ENCODE measurements around the gene ALG13.

DNA sequence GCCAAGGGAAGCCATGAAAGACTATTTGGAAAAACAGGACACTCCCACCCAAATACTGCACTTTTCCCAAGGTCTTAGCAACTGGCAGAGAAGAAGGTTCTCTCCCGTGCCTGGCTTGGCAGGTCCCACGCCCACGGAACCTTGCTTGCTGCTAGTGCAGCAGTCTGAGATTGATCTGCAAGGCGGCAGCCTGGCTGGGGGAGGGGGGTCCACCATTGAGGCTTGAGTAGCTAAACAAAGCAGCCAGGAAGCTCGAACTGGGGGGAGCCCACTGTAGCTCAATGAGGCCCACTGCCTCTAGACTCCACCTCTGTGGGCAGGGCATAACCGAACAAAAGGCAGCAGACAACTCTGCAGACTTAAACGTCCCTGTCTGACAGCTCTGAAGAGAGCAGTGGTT is 103.7 kb downstream of the ALG13 start:
- no peak for TF ChIP-seq POLR2AphosphoS5 (IDR thresholded peaks at IDR 0.05; ENCODE audit: low read depth)
- TF ChIP-seq, protein P1, sequence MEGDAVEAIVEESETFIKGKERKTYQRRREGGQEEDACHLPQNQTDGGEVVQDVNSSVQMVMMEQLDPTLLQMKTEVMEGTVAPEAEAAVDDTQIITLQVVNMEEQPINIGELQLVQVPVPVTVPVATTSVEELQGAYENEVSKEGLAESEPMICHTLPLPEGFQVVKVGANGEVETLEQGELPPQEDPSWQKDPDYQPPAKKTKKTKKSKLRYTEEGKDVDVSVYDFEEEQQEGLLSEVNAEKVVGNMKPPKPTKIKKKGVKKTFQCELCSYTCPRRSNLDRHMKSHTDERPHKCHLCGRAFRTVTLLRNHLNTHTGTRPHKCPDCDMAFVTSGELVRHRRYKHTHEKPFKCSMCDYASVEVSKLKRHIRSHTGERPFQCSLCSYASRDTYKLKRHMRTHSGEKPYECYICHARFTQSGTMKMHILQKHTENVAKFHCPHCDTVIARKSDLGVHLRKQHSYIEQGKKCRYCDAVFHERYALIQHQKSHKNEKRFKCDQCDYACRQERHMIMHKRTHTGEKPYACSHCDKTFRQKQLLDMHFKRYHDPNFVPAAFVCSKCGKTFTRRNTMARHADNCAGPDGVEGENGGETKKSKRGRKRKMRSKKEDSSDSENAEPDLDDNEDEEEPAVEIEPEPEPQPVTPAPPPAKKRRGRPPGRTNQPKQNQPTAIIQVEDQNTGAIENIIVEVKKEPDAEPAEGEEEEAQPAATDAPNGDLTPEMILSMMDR (IDR thresholded peaks at IDR 0.05; ENCODE audit: insufficient read depth, low read length), result no peak
- no peak for TF ChIP-seq REST (IDR thresholded peaks at IDR 0.05; ENCODE audit: insufficient replicate concordance, low read depth)
- no peak for TF ChIP-seq GABPA (IDR thresholded peaks at IDR 0.05; ENCODE audit: low read depth)

Data from HL-60 (cell line).